B cell (primary cell): ENCODE measurements around the gene EPHB1. TPM values are rescaled to one million over a fixed set of nuclear protein-coding genes. Genes with fewer than 3 reads are reported as not detected.

Source experiments
- ATAC-seq: fragments of 200-7000 bp; cut with Tn5 transposase; one replicate; pipeline ENCODE4 v1.10.0; 2021; ENCODE audit warnings: low read depth, mild to moderate bottlenecking, moderate number of reproducible peaks, moderate library complexity
- CTCF ChIA-PET: fragments of 350-600 bp; sonication (Branson Sonifier 250); formaldehyde crosslinking; loops from one replicate; lab custom pipeline; 2021; ENCODE audit warnings: antibody characterized with exemption, inconsistent platforms; lab: Charles Lee
- POLR2A ChIA-PET: fragments of 350-600 bp; sonication (Branson Sonifier 250); formaldehyde crosslinking; loops from one replicate; lab custom pipeline; 2021; ENCODE audit warnings: antibody characterized with exemption; lab: Charles Lee
- DNase-seq: peaks from one replicate; pipeline ENCODE4 v3.0.0; 2013
- H2AFZ ChIP-seq: 2 replicates; pipeline ENCODE4 v1.6.1; 2012; ENCODE audit warnings: mild to moderate bottlenecking, low read depth, low read length; ENCODE audit not compliant: insufficient read depth, poor library complexity, severe bottlenecking
- H3K27ac ChIP-seq, 2 donors: 1 replicate in 1 of 2; 2 replicates in 1 of 2; pipeline ENCODE4 v1.5.1; 2012 to 2013; ENCODE audit warnings: low read length in 2 of 2, mild to moderate bottlenecking in 2 of 2, moderate library complexity in 1 of 2
- H3K27me3 ChIP-seq, 4 experiments: fragments of 200-600 bp in 1 of 4; sonication (generic) in 1 of 4; replicated peaks in 1 of 4; 1 replicate in 2 of 4; 2 replicates in 2 of 4; pipeline versions ENCODE4 v1.6.1 to v1.7.0; 2013 to 2016; ENCODE audit warnings: low read length in 3 of 4, mild to moderate bottlenecking in 2 of 4, mixed read lengths in 1 of 4, moderate library complexity in 1 of 4; ENCODE audit not compliant: insufficient read depth in 4 of 4, control insufficient read depth in 3 of 4; ENCODE audit errors: control extremely low read depth in 1 of 4
- H3K36me3 ChIP-seq, 2 experiments: replicated peaks in 1 of 2; 1 replicate in 1 of 2; 2 replicates in 1 of 2; pipeline versions ENCODE4 v1.6.1 to v1.7.1; 2013; ENCODE audit warnings: low read length in 1 of 2; ENCODE audit not compliant: insufficient read depth in 2 of 2, control insufficient read depth in 1 of 2; ENCODE audit errors: control extremely low read depth in 1 of 2, extremely low read depth in 1 of 2
- H3K4me1 ChIP-seq, 2 donors: fragments of 200-600 bp in 1 of 2; sonication (generic) in 1 of 2; 1 replicate in 1 of 2; 2 replicates in 1 of 2; pipeline versions ENCODE4 v1.5.1 to v1.6.1; 2013 to 2017; ENCODE audit warnings: low read length in 2 of 2; ENCODE audit not compliant: control insufficient read depth in 2 of 2, insufficient read depth in 2 of 2
- H3K4me2 ChIP-seq: replicated peaks from 2 replicates; pipeline ENCODE3; 2012; ENCODE audit warnings: mild to moderate bottlenecking, low read depth, low read length; ENCODE audit not compliant: poor library complexity, severe bottlenecking
- H3K4me3 ChIP-seq, 5 experiments: fragments of 200-600 bp in 1 of 5; sonication (generic) in 1 of 5; 1 replicate in 3 of 5; 2 replicates in 2 of 5; pipeline versions ENCODE4 v1.5.1 to v1.7.0; 2011 to 2016; ENCODE audit warnings: low read length in 4 of 5, mild to moderate bottlenecking in 4 of 5, low read depth in 2 of 5, control low read depth in 1 of 5, moderate library complexity in 1 of 5; ENCODE audit not compliant: insufficient read depth in 1 of 5; ENCODE audit errors: control extremely low read depth in 1 of 5, extremely low read depth in 1 of 5
- H3K79me2 ChIP-seq: fragments of 200-600 bp; sonication (generic); one replicate; pipeline ENCODE4 v1.6.0; 2016; ENCODE audit warnings: low read length; ENCODE audit not compliant: control insufficient read depth, insufficient read depth
- H3K9ac ChIP-seq: fragments of 200-600 bp; sonication (generic); 2 replicates; pipeline ENCODE4 v1.6.1; 2017; ENCODE audit warnings: mild to moderate bottlenecking, low read length, moderate library complexity
- H3K9me3 ChIP-seq, 3 donors: one replicate each; pipeline versions ENCODE4 v1.6.1 to v1.7.1; 2013; ENCODE audit warnings: low read length in 2 of 3; ENCODE audit not compliant: control insufficient read depth in 2 of 3, insufficient read depth in 1 of 3; ENCODE audit errors: control extremely low read depth in 1 of 3
- H4K20me1 ChIP-seq: 2 replicates; pipeline ENCODE4 v1.6.0; 2012; ENCODE audit warnings: mild to moderate bottlenecking, low read length; ENCODE audit not compliant: insufficient read depth, control insufficient read depth, poor library complexity, severe bottlenecking
- H3K27ac Mint-ChIP-seq: one replicate; pipeline ENCODE4 v1.8.0; 2021; ENCODE audit warnings: mixed read lengths
- H3K27me3 Mint-ChIP-seq: one replicate; pipeline ENCODE4 v1.8.0; 2021; ENCODE audit warnings: mixed read lengths
- H3K4me1 Mint-ChIP-seq: one replicate; pipeline ENCODE4 v1.8.0; 2021; ENCODE audit warnings: mixed read lengths
- H3K4me3 Mint-ChIP-seq: one replicate; pipeline ENCODE4 v1.8.0; 2021; ENCODE audit warnings: mixed read lengths
- H3K9me3 Mint-ChIP-seq: one replicate; pipeline ENCODE4 v1.8.0; 2022; ENCODE audit warnings: mixed read lengths; ENCODE audit not compliant: insufficient read depth
- EZH2 ChIP-seq: IDR thresholded peaks from 2 replicates; pipeline ENCODE4 v1.6.1; 2012; ENCODE audit warnings: borderline replicate concordance, low read depth, mild to moderate bottlenecking, moderate library complexity, low read length; ENCODE audit not compliant: insufficient read depth, poor library complexity, severe bottlenecking
- WGBS: methylation state at CpG from one replicate; pipeline ENCODE4 v1.1.5; 2013; ENCODE audit warnings: missing lambda C conversion rate; ENCODE audit not compliant: insufficient coverage; 5-methylcytosine and 5-hydroxymethylcytosine counted together
- intact Hi-C: fragments of 100-400 bp; cut with micrococcal nuclease; formaldehyde crosslinking; loops from one replicate; pipeline ENCODE4 v1.10.0; 2022
- polyA plus RNA-seq: library from polyadenylated mRNA; depleted of rRNA; stranded (reverse); fragments of >200 nt; gene quantifications from 2 replicates; pipeline ENCODE4 v1.2.3, GENCODE V29; 2012
- total RNA-seq, 2 donors: library from RNA; stranded (reverse); fragments of 120-200 nt in 1 of 2; gene quantifications; 1 replicate in 1 of 2; 2 replicates in 1 of 2; pipeline versions ENCODE4 v1.2.3 to v1.2.4, GENCODE V29; 2013 to 2022
- TF ChIP-seq, protein P1 (sequence below): fragments of 200-600 bp; IDR thresholded peaks from one replicate; pipeline ENCODE4 v1.8.0; 2022; ENCODE audit warnings: antibody characterized with exemption, mild to moderate bottlenecking

The EPHB1 gene
- total and polyA plus RNA-seq, 2 donors (not counting 1 experiment from before 2014, with no cell fraction given): 0.01 TPM; not detected in 1

DNA sequence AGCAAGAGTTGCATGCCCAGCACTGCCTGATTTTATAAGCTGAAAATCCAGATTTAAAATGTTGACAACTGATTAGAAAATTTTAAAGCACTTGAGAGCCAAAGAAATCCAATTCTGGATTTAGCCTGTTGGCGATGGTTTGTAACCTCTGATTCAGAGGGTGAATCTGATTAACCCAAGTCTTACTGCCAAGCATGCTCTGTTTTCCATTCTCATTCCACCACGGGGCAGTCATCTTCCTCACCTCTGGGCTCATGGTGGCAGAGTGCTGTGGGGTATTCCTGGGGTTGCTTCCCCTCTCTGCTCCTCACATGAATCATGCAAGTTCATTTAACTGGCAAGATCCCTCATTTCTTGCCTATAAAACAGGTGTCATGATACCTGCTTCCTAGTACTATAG lies 342.2 kb downstream of the EPHB1 start:
- Histone ChIP-seq H3K27ac (no peak overlapping the region), H3K4me2 (no peak overlapping the region), H3K9me3 (peaks cover 0 to 6% (median 0%) of the 10 kb centered on the region in 3 donors), H3K36me3 (no peaks in the 10 kb centered on the region), H3K79me2 (no peaks in the 10 kb centered on the region), H3K27me3 (no peaks in the 10 kb centered on the region), H3K4me3 (no peak overlapping the region), H4K20me1 (no peaks in the 10 kb centered on the region), H3K9ac (no peak overlapping the region), H3K4me1 (no peaks in the 10 kb centered on the region), H2AFZ (no peak overlapping the region)
- WGBS: no CpG with 5 or more reads among the region's 2 CpGs
- no peak for ATAC-seq
- H3K27ac Mint-ChIP-seq: no peak overlapping the region
- CTCF ChIA-PET: no interaction called here
- H3K27me3 Mint-ChIP-seq: no peaks in the 10 kb centered on the region
- TF ChIP-seq, protein P1, sequence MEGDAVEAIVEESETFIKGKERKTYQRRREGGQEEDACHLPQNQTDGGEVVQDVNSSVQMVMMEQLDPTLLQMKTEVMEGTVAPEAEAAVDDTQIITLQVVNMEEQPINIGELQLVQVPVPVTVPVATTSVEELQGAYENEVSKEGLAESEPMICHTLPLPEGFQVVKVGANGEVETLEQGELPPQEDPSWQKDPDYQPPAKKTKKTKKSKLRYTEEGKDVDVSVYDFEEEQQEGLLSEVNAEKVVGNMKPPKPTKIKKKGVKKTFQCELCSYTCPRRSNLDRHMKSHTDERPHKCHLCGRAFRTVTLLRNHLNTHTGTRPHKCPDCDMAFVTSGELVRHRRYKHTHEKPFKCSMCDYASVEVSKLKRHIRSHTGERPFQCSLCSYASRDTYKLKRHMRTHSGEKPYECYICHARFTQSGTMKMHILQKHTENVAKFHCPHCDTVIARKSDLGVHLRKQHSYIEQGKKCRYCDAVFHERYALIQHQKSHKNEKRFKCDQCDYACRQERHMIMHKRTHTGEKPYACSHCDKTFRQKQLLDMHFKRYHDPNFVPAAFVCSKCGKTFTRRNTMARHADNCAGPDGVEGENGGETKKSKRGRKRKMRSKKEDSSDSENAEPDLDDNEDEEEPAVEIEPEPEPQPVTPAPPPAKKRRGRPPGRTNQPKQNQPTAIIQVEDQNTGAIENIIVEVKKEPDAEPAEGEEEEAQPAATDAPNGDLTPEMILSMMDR: no peak
- TF ChIP-seq EZH2: no peak
- DNase-seq: no peak
- no peaks in the 10 kb centered on the region for H3K4me1 Mint-ChIP-seq
- intact Hi-C loops: no loop called here
- H3K9me3 Mint-ChIP-seq: no peaks in the 10 kb centered on the region
- H3K4me3 Mint-ChIP-seq: no peak overlapping the region
- POLR2A ChIA-PET: no interaction called here

DNA sequence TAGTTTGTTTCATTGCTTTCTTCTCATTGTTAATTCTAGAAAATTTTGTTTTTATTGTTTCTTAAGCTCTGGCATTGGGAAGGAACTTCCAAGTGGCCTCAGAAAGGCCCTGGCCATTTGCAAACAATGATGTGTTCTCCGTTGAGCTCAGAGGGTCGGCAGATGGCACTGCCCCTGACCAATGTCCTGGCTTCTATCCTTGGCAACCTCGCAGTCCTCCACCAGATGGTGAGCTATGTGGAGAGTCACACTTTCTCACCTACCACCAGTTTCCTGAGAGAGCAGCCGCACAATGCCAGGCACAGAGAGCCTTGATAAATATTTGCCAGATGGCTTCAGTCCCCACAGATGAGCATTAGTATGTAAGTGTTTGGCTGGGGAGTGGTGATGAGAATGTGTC lies 343.7 kb downstream of the EPHB1 start:
- POLR2A ChIA-PET: no interaction called here
- TF ChIP-seq, protein P1: no peak
- no peak for TF ChIP-seq EZH2
- H3K36me3 ChIP-seq: no peaks in the 10 kb centered on the region
- H3K27ac ChIP-seq: no peak overlapping the region
- intact Hi-C loops: no loop called here
- DNase-seq: no peak
- WGBS: 89% methylated on average over 3 of the region's 4 CpGs
- no peaks in the 10 kb centered on the region for H3K4me1 ChIP-seq
- no peak overlapping the region for H3K4me3 ChIP-seq
- H4K20me1 ChIP-seq: no peaks in the 10 kb centered on the region
- H3K9ac ChIP-seq: no peak overlapping the region
- H3K27me3 ChIP-seq: no peaks in the 10 kb centered on the region
- H3K27ac Mint-ChIP-seq: no peak overlapping the region
- no peaks in the 10 kb centered on the region for H3K27me3 Mint-ChIP-seq
- no peaks in the 10 kb centered on the region for H3K4me1 Mint-ChIP-seq
- no peaks in the 10 kb centered on the region for H3K9me3 ChIP-seq
- no peaks in the 10 kb centered on the region for H3K9me3 Mint-ChIP-seq
- CTCF ChIA-PET: no interaction called here
- ATAC-seq: no peak
- no peak overlapping the region for H3K4me2 ChIP-seq
- H3K79me2 ChIP-seq: no peaks in the 10 kb centered on the region
- no peak overlapping the region for H2AFZ ChIP-seq
- no peak overlapping the region for H3K4me3 Mint-ChIP-seq
